Stimulated activated CD4-positive, alpha-beta T cell treated with anti-CD3 and anti-CD28 coated beads, TNF-alpha, amount 100 ng/mL, for 1 hour (primary cell): ENCODE data around the gene UTF1.

Experiments
- DNase-seq, 3 donors: peaks; one replicate each; pipeline ENCODE4 v3.0.0-alpha.2; 2020; ENCODE audit warnings: low read depth in 3 of 3, low spot score in 1 of 3

UTF1 gene

GRCh38 chr10:133246236-133246626, 16.2 kb downstream of the UTF1 start:
- DNase-seq, result no peak

GRCh38 chr10:133247681-133248333, 17.8 kb downstream of the UTF1 start:
- no peak for DNase-seq

- no peak for DNase-seq
Observed at GRCh38 chr10:133248334-133248715, 18.3 kb downstream of the UTF1 start.

GRCh38 chr10:133249094-133249780, 19.2 kb downstream of the UTF1 start:
- DNase-seq, result no peak

- no peak for DNase-seq
Observed at GRCh38 chr10:133249975-133250754, 20.1 kb downstream of the UTF1 start.

- DNase-seq, result no peak
Observed at GRCh38 chr10:133251388-133252222, 21.6 kb downstream of the UTF1 start.

GRCh38 chr10:133252223-133252552, 22.2 kb downstream of the UTF1 start:
- DNase-seq, result no peak

- DNase-seq, result no peak
Observed at GRCh38 chr10:133253361-133253955, 23.4 kb downstream of the UTF1 start.

- no peak for DNase-seq
Observed at GRCh38 chr10:133254421-133255120, 24.6 kb downstream of the UTF1 start.

GRCh38 chr10:133255323-133255722, 25.3 kb downstream of the UTF1 start:
- DNase-seq, result no peak

- no peak for DNase-seq
Observed at GRCh38 chr10:133257489-133258065, 27.6 kb downstream of the UTF1 start.

GRCh38 chr10:133258066-133258817, 28.2 kb downstream of the UTF1 start:
- no peak for DNase-seq

- peak in 2 of 3 donors; percentile 56 to 64 for DNase-seq
Observed at GRCh38 chr10:133258818-133259601, 29.0 kb downstream of the UTF1 start.

- no peak for DNase-seq
Observed at GRCh38 chr10:133259602-133259989, 29.6 kb downstream of the UTF1 start.

GRCh38 chr10:133260895-133261725, 31.1 kb downstream of the UTF1 start:
- DNase-seq, result peak in 1 of 3 donors; percentile 51

GRCh38 chr10:133261726-133262325, 31.8 kb downstream of the UTF1 start:
- DNase-seq, result peak; percentile 73 to 77 (median 75)

GRCh38 chr10:133262696-133263095, 32.7 kb downstream of the UTF1 start:
- no peak for DNase-seq
